Panc1 (cell line): ENCODE results near the gene ZSCAN23. TPM values are rescaled to one million over a fixed set of nuclear protein-coding genes. Genes with fewer than 3 reads are reported as not detected.

Source experiments
- ATAC-seq: fragments of 200-7000 bp; cut with Tn5 transposase; 2 replicates; pipeline ENCODE4 v1.9.1; 2020; ENCODE audit warnings: mild to moderate bottlenecking, moderate library complexity
- BruUV-seq: library from RNA; stranded (reverse); fragments of 400-500 nt; replicated peaks from 2 replicates; lab custom pipeline; 2021; lab: Mats Ljungman, UMichigan
- CTCF ChIA-PET: fragments of 300-600 bp; sonication (Branson Sonifier 250); formaldehyde crosslinking; loops from one replicate; lab custom pipeline; 2022; ENCODE audit warnings: antibody characterized with exemption; lab: Charles Lee
- POLR2A ChIA-PET: fragments of 300-600 bp; sonication (Branson Sonifier 250); formaldehyde crosslinking; loops from one replicate; lab custom pipeline; 2022; ENCODE audit warnings: antibody characterized with exemption; lab: Charles Lee
- DNase-seq: peaks from one replicate; pipeline ENCODE4 v3.0.0-alpha.2; 2010; ENCODE audit warnings: low read depth, low spot score
- H3K27ac ChIP-seq: 2 replicates; pipeline ENCODE4 v1.5.1; 2011; ENCODE audit warnings: mild to moderate bottlenecking, low read length, inconsistent platforms
- H3K27me3 ChIP-seq: fragments of 200-500 bp; sonication (Bioruptor generic); 2 replicates; pipeline ENCODE4 v1.6.0; 2014; ENCODE audit warnings: low read length, inconsistent platforms; ENCODE audit not compliant: control insufficient read depth, insufficient read depth
- H3K36me3 ChIP-seq: fragments of 200-500 bp; sonication (Bioruptor generic); 2 replicates; pipeline ENCODE4 v1.5.1; 2014; ENCODE audit warnings: inconsistent platforms, mild to moderate bottlenecking, low read length, moderate library complexity; ENCODE audit not compliant: control insufficient read depth, insufficient read depth
- H3K4me1 ChIP-seq: 2 replicates; pipeline ENCODE4 v1.5.1; 2011; ENCODE audit warnings: inconsistent platforms, mild to moderate bottlenecking, low read length, moderate library complexity; ENCODE audit not compliant: control insufficient read depth, insufficient read depth
- H3K4me3 ChIP-seq, 2 experiments: 2 replicates each; pipeline ENCODE4 v1.5.1; 2011 to 2012; ENCODE audit warnings: low read depth in 2 of 2, low read length in 2 of 2, mild to moderate bottlenecking in 2 of 2, inconsistent platforms in 1 of 2, moderate library complexity in 1 of 2
- H3K9me3 ChIP-seq: fragments of 200-500 bp; sonication (Bioruptor generic); 2 replicates; pipeline ENCODE4 v1.5.1; 2014; ENCODE audit warnings: low read depth, mild to moderate bottlenecking, inconsistent platforms, low read length, moderate library complexity; ENCODE audit not compliant: control insufficient read depth, insufficient read depth
- POLR2AphosphoS5 ChIP-seq: IDR thresholded peaks from 2 replicates; pipeline ENCODE4 v1.6.1; 2012; ENCODE audit warnings: mild to moderate bottlenecking, low read depth, low read length, moderate library complexity
- SIN3A ChIP-seq: IDR thresholded peaks from 2 replicates; pipeline ENCODE4 v1.6.1; 2012; ENCODE audit warnings: low read depth, mild to moderate bottlenecking, low read length, moderate library complexity, borderline replicate concordance; ENCODE audit not compliant: insufficient read depth
- TCF7L2 ChIP-seq: IDR thresholded peaks from 2 replicates; pipeline ENCODE4 v1.6.1; 2011; ENCODE audit warnings: mild to moderate bottlenecking, low read depth, low read length, inconsistent platforms
- in situ Hi-C: cut with HindIII; loops from 2 replicates; pipeline ENCODE4 v1.10.0; 2016; ENCODE audit warnings: low sequenced_read_pairs, low pct_unique_long_range_greater_than_20kb
- intact Hi-C: fragments of 100-400 bp; cut with micrococcal nuclease; formaldehyde crosslinking; loops from one replicate; pipeline ENCODE4 v1.10.0; 2022; ENCODE audit not compliant: unreplicated experiment
- total RNA-seq: library from RNA; stranded (reverse); gene quantifications from one replicate; pipeline ENCODE4 v1.2.1, GENCODE V29; 2021; ENCODE audit not compliant: unreplicated experiment
- TF ChIP-seq, protein P1 (sequence below), 2 experiments: IDR thresholded peaks; 2 replicates each; pipeline ENCODE4 v1.6.1; 2011 to 2012; ENCODE audit warnings: low read depth in 2 of 2, control low read depth in 1 of 2, low read length in 1 of 2, mild to moderate bottlenecking in 1 of 2, moderate library complexity in 1 of 2; ENCODE audit not compliant: insufficient read depth in 1 of 2
- TF ChIP-seq, protein P2 (sequence below): fragments of 450-650 bp; IDR thresholded peaks from 2 replicates; pipeline ENCODE4 v1.5.1; 2017; ENCODE audit warnings: mild to moderate bottlenecking

Gene ZSCAN23
- total RNA-seq, 1 experiment from 2014 or later, result 1.6 TPM

DNA sequence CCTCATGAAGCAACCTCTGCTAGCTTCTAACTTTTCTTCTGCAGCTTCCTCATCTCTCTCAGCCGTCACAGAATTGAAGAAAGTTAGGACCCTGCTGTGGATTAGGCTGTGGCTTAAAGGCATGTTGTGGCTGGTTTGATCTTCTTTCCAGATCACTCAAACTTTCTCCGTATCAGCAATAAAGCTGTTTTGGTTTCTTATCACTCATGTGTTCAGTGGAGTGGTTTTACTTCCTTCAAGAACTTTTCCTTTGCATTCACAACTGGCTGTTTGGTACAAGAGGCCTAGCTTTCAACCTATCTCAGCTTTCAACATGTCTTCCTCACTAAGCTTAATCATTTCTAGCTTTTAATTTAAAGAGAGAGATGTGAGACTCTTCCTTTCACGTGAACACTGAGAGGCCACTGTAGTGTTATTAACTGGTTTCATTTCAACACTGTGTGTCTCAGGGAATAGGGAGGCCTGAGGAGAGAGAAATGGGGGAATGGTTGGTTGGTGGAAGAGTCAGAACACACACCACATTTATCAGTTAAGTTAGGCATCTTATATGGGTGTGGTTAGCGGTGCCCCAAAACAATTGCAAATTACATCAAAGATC, 17.2 kb downstream of the ZSCAN23 start:
- Histone ChIP-seq H3K36me3 (no peaks in the 10 kb centered on the region), H3K4me1 (no peaks in the 10 kb centered on the region), H3K4me3 (no peak overlapping the region), H3K9me3 (no peaks in the 10 kb centered on the region), H3K27me3 (no peaks in the 10 kb centered on the region), H3K27ac (no peak overlapping the region)
- intact Hi-C loops, result no loop called here
- in situ Hi-C loops, result no loop called here
- ATAC-seq, result no peak
- ChIA-PET CTCF (no interaction called here), POLR2A (interaction anchor here (0.6 kb wide), 2 partner anchors 48 to 53 kb away, joined by 10 to 17 read pairs; no protein-coding TSS in a partner anchor)
- no TSS peak for BruUV-seq
- TF ChIP-seq POLR2AphosphoS5, result no peak
- no peak for TF ChIP-seq TCF7L2
- TF ChIP-seq, protein P1, sequence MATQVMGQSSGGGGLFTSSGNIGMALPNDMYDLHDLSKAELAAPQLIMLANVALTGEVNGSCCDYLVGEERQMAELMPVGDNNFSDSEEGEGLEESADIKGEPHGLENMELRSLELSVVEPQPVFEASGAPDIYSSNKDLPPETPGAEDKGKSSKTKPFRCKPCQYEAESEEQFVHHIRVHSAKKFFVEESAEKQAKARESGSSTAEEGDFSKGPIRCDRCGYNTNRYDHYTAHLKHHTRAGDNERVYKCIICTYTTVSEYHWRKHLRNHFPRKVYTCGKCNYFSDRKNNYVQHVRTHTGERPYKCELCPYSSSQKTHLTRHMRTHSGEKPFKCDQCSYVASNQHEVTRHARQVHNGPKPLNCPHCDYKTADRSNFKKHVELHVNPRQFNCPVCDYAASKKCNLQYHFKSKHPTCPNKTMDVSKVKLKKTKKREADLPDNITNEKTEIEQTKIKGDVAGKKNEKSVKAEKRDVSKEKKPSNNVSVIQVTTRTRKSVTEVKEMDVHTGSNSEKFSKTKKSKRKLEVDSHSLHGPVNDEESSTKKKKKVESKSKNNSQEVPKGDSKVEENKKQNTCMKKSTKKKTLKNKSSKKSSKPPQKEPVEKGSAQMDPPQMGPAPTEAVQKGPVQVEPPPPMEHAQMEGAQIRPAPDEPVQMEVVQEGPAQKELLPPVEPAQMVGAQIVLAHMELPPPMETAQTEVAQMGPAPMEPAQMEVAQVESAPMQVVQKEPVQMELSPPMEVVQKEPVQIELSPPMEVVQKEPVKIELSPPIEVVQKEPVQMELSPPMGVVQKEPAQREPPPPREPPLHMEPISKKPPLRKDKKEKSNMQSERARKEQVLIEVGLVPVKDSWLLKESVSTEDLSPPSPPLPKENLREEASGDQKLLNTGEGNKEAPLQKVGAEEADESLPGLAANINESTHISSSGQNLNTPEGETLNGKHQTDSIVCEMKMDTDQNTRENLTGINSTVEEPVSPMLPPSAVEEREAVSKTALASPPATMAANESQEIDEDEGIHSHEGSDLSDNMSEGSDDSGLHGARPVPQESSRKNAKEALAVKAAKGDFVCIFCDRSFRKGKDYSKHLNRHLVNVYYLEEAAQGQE (IDR thresholded peaks at IDR 0.05; ENCODE audit: insufficient read depth in 1 of 2, low read depth in 2 of 2, low read length in 1 of 2), result no peak
- no peak for TF ChIP-seq SIN3A
- TF ChIP-seq, protein P2, sequence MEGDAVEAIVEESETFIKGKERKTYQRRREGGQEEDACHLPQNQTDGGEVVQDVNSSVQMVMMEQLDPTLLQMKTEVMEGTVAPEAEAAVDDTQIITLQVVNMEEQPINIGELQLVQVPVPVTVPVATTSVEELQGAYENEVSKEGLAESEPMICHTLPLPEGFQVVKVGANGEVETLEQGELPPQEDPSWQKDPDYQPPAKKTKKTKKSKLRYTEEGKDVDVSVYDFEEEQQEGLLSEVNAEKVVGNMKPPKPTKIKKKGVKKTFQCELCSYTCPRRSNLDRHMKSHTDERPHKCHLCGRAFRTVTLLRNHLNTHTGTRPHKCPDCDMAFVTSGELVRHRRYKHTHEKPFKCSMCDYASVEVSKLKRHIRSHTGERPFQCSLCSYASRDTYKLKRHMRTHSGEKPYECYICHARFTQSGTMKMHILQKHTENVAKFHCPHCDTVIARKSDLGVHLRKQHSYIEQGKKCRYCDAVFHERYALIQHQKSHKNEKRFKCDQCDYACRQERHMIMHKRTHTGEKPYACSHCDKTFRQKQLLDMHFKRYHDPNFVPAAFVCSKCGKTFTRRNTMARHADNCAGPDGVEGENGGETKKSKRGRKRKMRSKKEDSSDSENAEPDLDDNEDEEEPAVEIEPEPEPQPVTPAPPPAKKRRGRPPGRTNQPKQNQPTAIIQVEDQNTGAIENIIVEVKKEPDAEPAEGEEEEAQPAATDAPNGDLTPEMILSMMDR, result no peak
- no peak for DNase-seq

DNA sequence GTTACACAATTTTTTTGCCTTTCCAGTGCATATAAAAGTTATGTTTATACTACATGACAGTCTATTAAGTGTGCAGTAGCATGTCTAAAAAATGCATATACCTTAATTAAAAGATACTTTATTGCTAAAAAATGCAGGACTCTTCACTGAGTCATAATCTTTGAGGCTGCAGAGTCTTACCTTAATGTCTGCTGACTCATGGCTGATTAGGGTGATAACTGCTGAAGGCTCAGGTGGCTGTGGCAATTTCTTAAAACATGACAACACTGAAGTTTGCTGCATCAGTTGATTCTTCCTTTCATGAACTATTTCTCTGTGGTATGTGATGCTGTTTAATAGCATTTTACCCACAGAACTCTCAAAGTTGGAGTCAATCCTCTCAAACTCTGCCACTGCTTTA, 19.1 kb downstream of the ZSCAN23 start:
- Histone ChIP-seq H3K27me3 (no peaks in the 10 kb centered on the region), H3K9me3 (no peaks in the 10 kb centered on the region), H3K4me3 (no peak overlapping the region), H3K4me1 (no peaks in the 10 kb centered on the region), H3K36me3 (no peaks in the 10 kb centered on the region), H3K27ac (no peak overlapping the region)
- in situ Hi-C loops (no loop called here), intact Hi-C loops (no loop called here)
- no TSS peak for BruUV-seq
- TF ChIP-seq POLR2AphosphoS5, result no peak
- no peak for TF ChIP-seq SIN3A
- TF ChIP-seq, protein P2, result no peak
- TF ChIP-seq TCF7L2, result no peak
- POLR2A ChIA-PET, result no interaction called here
- CTCF ChIA-PET, result no interaction called here
- ATAC-seq (no peak), DNase-seq (no peak)
